Colonic mucosa (tissue), 4 donors: ENCODE results near the gene SGK1. TPM values are rescaled to one million over a fixed set of nuclear protein-coding genes. Genes with fewer than 3 reads are reported as not detected.

ENCODE experiments used
- DNase-seq: peaks from one replicate; pipeline ENCODE4 v3.0.0-alpha.2; 2020
- H3K27ac ChIP-seq: fragments of 200-600 bp; one replicate; pipeline ENCODE4 v1.8.0; 2021
- H3K27me3 ChIP-seq: fragments of 200-600 bp; one replicate; pipeline ENCODE4 v1.8.0; 2021
- H3K36me3 ChIP-seq: fragments of 200-600 bp; one replicate; pipeline ENCODE4 v1.8.0; 2021
- H3K4me1 ChIP-seq: fragments of 200-600 bp; one replicate; pipeline ENCODE4 v1.8.0; 2021; ENCODE audit warnings: mild to moderate bottlenecking
- H3K4me3 ChIP-seq: fragments of 200-600 bp; one replicate; pipeline ENCODE4 v1.8.0; 2021
- H3K9ac ChIP-seq, 2 donors: one replicate each; pipeline ENCODE4 v1.7.0; 2013; ENCODE audit warnings: control low read depth in 2 of 2, low read depth in 2 of 2, low read length in 2 of 2
- H3K9me3 ChIP-seq: fragments of 200-600 bp; one replicate; pipeline ENCODE4 v1.8.0; 2021
- intact Hi-C: fragments of 100-400 bp; cut with DNase I; formaldehyde crosslinking; loops from one replicate; pipeline ENCODE4 v1.14.1; 2022
- total RNA-seq, 2 donors: library from RNA; stranded (reverse); fragmentation: NEBNext Ultra II Directional in 1 of 2; extraction: Animal tissue kit (Norgen Biotek cat#: 25700) in 1 of 2; gene quantifications; one replicate each; pipeline ENCODE4 v1.2.1, GENCODE V29; 2021
- TF ChIP-seq, protein P1 (sequence below): fragments of 200-600 bp; IDR thresholded peaks from one replicate; pipeline ENCODE4 v1.8.0; 2022; ENCODE audit warnings: antibody characterized with exemption, mild to moderate bottlenecking
- donor health status: healthy.
- donor health status: DM: no; HTN: no; CAD: no.
- donor health status: DM: no; HTN: no; CAD: no.

The SGK1 gene
- total RNA-seq, 2 donors from 2014 or later, result 12.0 to 41.5 TPM

DNA sequence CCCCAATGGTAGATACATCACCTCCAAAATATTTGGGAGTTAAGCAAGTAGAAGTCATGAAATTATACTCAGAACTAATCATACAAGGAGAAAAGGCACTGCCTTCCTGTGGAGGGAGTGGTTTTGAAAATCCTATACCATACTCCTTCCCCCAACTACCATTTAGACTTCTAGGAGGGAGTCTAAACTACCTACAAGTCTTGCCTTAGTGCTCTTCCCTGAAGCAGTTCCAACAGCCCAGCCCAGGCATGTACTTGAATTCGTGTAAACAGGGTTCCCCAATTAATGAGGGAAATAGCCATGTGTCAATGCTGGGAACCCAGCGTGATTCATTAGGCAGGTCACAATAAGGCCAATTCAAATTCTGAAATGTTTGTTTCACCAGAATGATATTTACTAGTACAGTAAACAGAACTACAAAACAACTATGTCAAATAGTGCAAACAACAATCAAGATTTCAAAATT is 39.1 kb upstream of the SGK1 start:
- H3K27ac ChIP-seq, result no peak overlapping the region
- DNase-seq, result no peak
- no peaks in the 10 kb centered on the region for H3K36me3 ChIP-seq
- H3K9ac ChIP-seq, result no peak overlapping the region
- no peaks in the 10 kb centered on the region for H3K9me3 ChIP-seq
- intact Hi-C loops, result no loop called here
- H3K4me1 ChIP-seq, result no peaks in the 10 kb centered on the region
- TF ChIP-seq, protein P1, sequence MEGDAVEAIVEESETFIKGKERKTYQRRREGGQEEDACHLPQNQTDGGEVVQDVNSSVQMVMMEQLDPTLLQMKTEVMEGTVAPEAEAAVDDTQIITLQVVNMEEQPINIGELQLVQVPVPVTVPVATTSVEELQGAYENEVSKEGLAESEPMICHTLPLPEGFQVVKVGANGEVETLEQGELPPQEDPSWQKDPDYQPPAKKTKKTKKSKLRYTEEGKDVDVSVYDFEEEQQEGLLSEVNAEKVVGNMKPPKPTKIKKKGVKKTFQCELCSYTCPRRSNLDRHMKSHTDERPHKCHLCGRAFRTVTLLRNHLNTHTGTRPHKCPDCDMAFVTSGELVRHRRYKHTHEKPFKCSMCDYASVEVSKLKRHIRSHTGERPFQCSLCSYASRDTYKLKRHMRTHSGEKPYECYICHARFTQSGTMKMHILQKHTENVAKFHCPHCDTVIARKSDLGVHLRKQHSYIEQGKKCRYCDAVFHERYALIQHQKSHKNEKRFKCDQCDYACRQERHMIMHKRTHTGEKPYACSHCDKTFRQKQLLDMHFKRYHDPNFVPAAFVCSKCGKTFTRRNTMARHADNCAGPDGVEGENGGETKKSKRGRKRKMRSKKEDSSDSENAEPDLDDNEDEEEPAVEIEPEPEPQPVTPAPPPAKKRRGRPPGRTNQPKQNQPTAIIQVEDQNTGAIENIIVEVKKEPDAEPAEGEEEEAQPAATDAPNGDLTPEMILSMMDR, result no peak
- H3K4me3 ChIP-seq, result no peak overlapping the region
- no peaks in the 10 kb centered on the region for H3K27me3 ChIP-seq

DNA sequence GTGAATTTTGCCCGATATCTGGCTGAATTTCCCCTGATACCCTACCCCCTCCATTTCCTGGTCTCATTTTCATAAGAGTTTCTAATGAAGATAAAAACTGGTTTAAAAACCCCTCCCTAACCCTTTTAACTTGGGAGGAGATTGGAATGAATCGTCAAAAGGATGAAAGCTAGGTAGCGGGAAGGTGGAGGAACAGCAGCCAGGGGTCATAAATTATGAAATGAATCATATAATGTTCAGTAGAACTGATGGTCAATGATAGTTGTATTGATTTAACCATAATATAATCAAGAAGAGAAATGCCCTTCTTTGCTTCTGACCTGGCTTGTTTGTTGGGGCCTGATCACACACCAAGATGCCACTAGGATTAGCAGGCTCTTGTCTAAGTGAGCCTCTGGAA is 38.5 kb upstream of the SGK1 start:
- no peak for DNase-seq
- H3K9ac ChIP-seq, result no peak overlapping the region
- no peaks in the 10 kb centered on the region for H3K9me3 ChIP-seq
- H3K4me1 ChIP-seq, result no peaks in the 10 kb centered on the region
- intact Hi-C loops, result no loop called here
- TF ChIP-seq, protein P1, result no peak
- no peaks in the 10 kb centered on the region for H3K27me3 ChIP-seq
- H3K4me3 ChIP-seq, result no peak overlapping the region
- no peak overlapping the region for H3K27ac ChIP-seq
- no peaks in the 10 kb centered on the region for H3K36me3 ChIP-seq

DNA sequence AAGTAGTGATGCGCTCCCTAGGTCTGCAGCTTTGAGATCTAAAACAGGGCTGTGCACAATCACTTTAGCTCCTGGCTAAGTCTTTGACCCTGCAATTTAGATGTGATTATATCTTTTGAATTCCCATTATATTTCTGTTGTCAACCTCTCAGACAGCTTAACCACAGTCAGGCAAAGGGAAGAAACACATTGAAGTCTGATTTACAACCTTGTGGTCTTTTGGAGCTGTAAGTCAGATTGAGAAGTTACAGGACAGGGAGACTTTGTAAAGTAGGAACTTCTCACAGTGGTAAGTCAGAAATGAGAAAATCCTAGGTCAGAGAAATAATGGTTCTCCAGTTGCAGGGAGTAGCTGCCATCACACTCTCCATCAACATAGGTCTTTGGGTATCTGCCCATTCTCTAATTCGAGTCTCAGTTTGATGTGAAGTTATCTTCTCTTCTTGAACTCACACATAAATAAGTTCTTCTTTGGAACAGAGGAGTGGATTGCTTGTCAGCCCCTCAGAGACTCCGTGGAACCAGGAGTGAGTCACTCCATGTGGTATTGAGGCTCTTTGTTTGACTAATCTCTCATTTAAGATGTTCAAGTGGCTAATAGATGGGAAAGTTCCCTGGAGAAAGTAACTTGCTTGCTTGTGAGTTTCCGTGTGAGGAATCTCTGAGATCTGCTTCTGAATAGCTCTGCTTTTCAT is 35.0 kb upstream of the SGK1 start:
- TF ChIP-seq, protein P1, result no peak
- intact Hi-C loops, result no loop called here
- H3K9ac ChIP-seq, result no peak overlapping the region
- H3K27me3 ChIP-seq, result no peaks in the 10 kb centered on the region
- H3K9me3 ChIP-seq, result no peaks in the 10 kb centered on the region
- no peak overlapping the region for H3K4me3 ChIP-seq
- H3K4me1 ChIP-seq, result no peaks in the 10 kb centered on the region
- H3K36me3 ChIP-seq, result no peaks in the 10 kb centered on the region
- no peak overlapping the region for H3K27ac ChIP-seq
- DNase-seq, result no peak

DNA sequence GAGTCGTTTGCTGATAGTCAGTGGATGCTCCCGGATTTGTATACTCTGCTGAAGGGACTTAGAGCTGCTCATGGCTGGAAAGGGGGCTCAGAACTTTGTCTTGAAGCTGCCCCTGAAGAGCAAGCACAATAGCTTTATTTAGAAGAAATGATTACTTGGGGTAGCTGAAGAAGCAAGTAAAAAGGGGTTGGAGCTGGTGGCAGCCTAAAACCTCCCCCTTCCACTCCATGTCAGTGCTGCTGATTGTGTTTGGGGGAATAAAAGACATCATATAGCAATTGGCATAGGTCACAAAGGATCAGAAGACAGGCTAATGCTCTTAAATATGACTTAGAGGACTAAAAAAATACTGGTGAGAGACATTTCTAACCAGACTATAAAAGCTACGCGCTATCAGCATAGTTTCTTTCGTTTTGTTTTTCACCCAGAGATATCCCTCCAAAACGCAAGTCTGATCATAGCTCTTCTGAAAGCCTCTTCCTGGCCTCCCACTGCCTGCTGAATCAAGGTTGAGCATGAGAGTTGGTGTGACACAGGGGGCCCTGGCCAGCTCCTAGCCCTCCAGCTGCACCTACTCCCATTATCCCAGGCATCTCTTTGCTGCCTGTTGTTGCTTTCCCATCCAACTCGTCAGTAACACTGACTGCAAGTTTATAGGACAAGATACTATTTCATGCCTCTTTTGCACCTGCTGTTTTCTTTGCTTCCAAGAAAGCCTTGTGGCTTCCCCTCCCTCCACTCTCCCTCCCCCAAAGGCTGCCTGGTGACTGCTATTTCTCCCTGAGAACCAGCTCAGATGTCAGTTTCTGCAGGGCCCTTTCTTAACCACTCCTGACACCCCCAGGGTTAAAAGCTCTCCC is 33.9 kb upstream of the SGK1 start:
- H3K9me3 ChIP-seq, result no peaks in the 10 kb centered on the region
- intact Hi-C loops, result no loop called here
- TF ChIP-seq, protein P1, result no peak
- DNase-seq, result no peak
- H3K4me1 ChIP-seq, result no peaks in the 10 kb centered on the region
- H3K27me3 ChIP-seq, result no peaks in the 10 kb centered on the region
- H3K36me3 ChIP-seq, result no peaks in the 10 kb centered on the region
- no peak overlapping the region for H3K27ac ChIP-seq
- no peak overlapping the region for H3K9ac ChIP-seq
- H3K4me3 ChIP-seq, result no peak overlapping the region

DNA sequence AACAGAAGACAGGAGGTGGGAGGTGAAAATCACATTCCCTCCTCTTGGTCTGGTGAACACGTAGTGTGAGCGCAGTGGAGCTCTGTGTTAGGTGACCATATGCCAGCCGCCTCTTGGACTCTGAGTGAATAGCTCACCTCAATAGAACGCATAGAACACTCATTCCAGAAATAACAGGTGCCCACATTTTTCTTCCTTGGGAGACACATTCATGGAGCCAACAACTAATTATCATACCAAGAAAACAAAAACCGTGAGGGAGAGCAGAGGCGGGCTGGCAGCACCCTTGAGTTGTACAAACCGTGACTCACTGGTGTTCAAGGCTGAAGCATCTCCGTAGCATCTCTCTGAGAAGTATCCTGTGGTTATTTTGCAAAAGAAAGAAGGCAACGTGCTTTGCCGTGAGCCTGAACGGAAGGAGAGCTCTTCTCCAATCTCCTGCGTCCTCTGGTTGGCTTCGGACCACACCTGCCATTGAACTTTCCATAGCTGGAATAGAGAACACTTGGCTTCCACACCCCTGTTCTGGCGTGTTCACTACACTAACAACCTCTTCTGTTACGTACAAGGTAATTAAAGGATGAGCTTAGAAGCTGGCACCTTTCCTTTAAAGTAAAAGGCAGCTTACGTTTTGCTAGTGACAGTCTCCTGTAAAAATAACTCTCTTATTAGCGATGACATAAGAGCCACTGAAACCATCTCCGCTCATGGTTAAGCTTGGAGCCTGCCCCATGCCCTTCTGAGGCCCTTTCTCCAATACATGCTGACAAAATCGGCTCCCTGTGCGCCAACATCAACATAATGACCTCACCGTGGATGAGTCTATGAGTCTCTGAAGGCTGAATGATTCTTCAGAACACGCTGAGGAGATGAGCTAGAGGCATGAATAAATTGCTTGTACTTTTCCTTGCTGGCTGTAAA is 30.2 kb upstream of the SGK1 start:
- H3K4me3 ChIP-seq, result no peak overlapping the region
- no peaks in the 10 kb centered on the region for H3K27me3 ChIP-seq
- no peaks in the 10 kb centered on the region for H3K9me3 ChIP-seq
- TF ChIP-seq, protein P1, result no peak
- H3K27ac ChIP-seq, result no peak overlapping the region
- intact Hi-C loops, result no loop called here
- H3K36me3 ChIP-seq, result no peaks in the 10 kb centered on the region
- H3K4me1 ChIP-seq, result no peaks in the 10 kb centered on the region
- no peak overlapping the region for H3K9ac ChIP-seq
- no peak for DNase-seq
